HL-60/S4 (cell line): Measurements from ENCODE around the gene SARS1.
"Not testable (repeated sequence)": the region's sequence is repeated elsewhere in the genome, so short reads cannot be mapped to it uniquely, and the experiment has no call there.

ENCODE experiments used
- in situ Hi-C: fragments of 300-500 bp; cut with MboI; formaldehyde crosslinking; loops from 2 replicates; pipeline ENCODE4 v1.14.3; 2022; ENCODE audit warnings: low sequenced_read_pairs

The SARS1 gene

GRCh38 chr1:109270623-109271317, 57.1 kb downstream of the SARS1 start:
- in situ Hi-C loops: loop anchor here (25.0 kb wide), 1 partner anchor 717 kb away; the partner anchor contains the start of gene AHCYL1

GRCh38 chr1:109271458-109271857, 57.7 kb downstream of the SARS1 start:
- in situ Hi-C loops: loop anchor here (25.0 kb wide), 1 partner anchor 716 kb away; the partner anchor contains the start of gene AHCYL1

GRCh38 chr1:109272021-109272799, 58.5 kb downstream of the SARS1 start:
- in situ Hi-C loops: loop anchor here (25.0 kb wide), 1 partner anchor 715 kb away; the partner anchor contains the start of gene AHCYL1

DNA sequence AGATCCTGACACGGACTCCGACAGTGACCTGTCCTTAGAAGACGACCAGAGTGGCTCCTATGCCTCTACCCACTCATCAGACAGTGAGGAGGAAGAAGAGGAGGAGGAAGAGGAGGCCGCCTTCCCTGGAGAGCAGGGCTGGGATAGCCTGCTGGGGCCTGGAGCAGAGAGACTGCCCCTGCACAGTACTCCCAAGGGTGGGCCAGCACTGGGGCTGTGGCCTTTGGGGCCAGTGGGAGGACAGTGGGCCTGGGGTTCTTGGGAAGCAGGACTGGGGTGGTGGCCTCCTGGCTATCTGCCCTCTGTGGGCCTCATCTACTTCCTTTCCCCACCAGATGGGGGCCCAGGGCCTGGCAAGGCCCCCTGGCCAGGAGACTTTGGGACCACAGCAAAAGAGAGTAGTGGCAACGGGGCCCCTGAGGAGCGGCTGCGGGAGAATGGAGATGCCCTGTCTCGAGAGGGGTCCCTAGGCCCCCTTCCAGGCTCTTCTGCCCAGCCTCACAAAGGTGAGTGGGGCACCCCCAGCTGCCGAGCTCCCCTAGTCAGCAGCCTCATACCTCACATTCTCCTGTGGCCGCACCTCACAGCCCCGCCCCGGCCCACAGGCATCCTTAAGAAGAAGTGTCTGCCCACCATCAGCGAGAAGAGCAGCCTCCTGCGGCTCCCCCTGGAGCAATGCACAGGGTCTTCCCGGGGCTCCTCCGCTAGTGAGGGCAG, 59.3 kb downstream of the SARS1 start:
- in situ Hi-C loops: loop anchor here (25.0 kb wide), 1 partner anchor 714 kb away; the partner anchor contains the start of gene AHCYL1

- in situ Hi-C loops: loop anchor here (25.0 kb wide), 1 partner anchor 714 kb away; the partner anchor contains the start of gene AHCYL1
Measured at GRCh38 chr1:109273570-109274288, 60.0 kb downstream of the SARS1 start.

DNA sequence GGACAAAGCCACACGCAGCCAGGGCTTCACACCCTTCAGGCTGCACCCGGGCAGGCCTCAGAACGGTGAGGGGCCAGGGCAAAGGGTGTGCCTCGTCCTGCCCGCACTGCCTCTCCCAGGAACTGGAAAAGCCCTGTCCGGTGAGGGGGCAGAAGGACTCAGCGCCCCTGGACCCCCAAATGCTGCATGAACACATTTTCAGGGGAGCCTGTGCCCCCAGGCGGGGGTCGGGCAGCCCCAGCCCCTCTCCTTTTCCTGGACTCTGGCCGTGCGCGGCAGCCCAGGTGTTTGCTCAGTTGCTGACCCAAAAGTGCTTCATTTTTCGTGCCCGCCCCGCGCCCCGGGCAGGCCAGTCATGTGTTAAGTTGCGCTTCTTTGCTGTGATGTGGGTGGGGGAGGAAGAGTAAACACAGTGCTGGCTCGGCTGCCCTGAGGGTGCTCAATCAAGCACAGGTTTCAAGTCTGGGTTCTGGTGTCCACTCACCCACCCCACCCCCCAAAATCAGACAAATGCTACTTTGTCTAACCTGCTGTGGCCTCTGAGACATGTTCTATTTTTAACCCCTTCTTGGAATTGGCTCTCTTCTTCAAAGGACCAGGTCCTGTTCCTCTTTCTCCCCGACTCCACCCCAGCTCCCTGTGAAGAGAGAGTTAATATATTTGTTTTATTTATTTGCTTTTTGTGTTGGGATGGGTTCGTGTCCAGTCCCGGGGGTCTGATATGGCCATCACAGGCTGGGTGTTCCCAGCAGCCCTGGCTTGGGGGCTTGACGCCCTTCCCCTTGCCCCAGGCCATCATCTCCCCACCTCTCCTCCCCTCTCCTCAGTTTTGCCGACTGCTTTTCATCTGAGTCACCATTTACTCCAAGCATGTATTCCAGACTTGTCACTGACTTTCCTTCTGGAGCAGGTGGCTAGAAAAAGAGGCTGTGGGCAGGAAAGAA, 61.1 kb downstream of the SARS1 start:
- in situ Hi-C loops: loop anchor here (5.0 to 25.0 kb wide), 2 partner anchors 127 to 712 kb away; partner anchors contain the start of gene AHCYL1

GRCh38 chr1:109275706-109276345, 62.1 kb downstream of the SARS1 start:
- in situ Hi-C loops: loop anchor here (5.0 kb wide), 1 partner anchor 126 kb away; no protein-coding TSS in a partner anchor

DNA sequence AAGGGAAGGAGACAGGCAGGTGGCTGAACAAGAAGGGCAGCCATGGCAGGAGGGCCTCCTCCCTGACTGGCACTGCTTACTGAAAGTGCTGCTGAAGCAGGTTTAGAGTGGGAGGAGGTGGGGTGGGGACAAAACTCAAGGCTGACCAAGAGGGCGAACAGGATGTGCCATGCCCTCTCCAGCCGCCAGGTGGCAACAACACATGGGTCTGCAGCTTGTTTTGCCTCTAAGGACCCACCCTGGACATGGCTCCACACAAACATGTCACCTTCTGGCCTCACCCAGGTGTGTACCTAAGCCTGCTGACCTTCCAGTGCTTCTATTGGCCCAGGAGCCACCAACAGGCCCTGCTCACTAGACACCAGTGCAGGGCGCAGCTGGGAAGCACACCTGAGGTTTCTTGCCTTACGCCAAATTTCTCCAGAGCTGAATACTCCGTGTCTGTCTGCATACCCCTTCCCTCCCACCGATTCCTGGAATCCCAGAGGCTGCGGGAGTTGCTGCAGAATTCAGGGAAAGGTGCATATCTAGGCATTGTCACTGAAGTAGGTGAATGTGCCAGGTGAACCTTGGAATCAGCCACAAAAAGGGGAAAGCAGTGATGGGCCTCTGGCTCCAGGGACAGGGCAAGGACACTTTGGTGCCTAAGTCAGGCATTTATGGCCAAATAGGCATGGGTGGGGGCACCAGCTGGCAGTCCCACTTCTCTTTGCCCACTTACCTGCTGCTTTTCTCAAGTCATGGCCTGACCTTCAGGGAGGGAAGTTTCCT, 63.9 kb downstream of the SARS1 start:
- in situ Hi-C loops: loop anchor here (5.0 kb wide), 1 partner anchor 125 kb away; no protein-coding TSS in a partner anchor

- in situ Hi-C loops: loop anchor here (5.0 kb wide), 1 partner anchor 123 kb away; no protein-coding TSS in a partner anchor
Measured at GRCh38 chr1:109279615-109280278, 66.0 kb downstream of the SARS1 start.

- in situ Hi-C loops: no loop called here
Measured at GRCh38 chr1:109280862-109281261, 67.1 kb downstream of the SARS1 start.

GRCh38 chr1:109281680-109282496, 68.2 kb downstream of the SARS1 start:
- in situ Hi-C loops: no loop called here

DNA sequence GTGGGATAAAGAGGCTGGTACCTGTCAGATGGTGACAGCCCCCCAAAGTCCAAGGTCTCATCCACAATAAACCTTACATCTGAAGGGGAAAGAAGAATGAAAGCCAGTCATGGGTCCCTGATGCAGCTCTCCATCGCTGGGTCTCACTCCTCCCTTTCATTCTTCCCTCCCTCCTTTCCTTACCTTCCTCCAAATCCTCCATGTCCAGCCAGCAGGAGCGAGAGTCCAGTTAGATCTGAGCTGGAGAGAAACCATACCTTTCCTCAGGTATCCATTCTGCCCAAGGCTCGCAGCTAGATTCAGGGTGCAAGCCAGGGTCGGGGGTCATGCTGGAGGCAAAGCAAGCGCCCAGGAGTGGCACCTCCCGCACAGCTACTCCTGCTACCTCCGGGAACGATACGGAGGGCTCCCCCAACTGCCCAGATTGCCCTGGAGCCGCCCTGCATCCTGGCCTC, 68.8 kb downstream of the SARS1 start:
- in situ Hi-C loops: no loop called here

GRCh38 chr1:109282952-109283747, 69.4 kb downstream of the SARS1 start, which contains the start of gene PSRC1:
PSRC1 (minus strand) TSS chr1:109283145.
- in situ Hi-C loops: no loop called here

DNA sequence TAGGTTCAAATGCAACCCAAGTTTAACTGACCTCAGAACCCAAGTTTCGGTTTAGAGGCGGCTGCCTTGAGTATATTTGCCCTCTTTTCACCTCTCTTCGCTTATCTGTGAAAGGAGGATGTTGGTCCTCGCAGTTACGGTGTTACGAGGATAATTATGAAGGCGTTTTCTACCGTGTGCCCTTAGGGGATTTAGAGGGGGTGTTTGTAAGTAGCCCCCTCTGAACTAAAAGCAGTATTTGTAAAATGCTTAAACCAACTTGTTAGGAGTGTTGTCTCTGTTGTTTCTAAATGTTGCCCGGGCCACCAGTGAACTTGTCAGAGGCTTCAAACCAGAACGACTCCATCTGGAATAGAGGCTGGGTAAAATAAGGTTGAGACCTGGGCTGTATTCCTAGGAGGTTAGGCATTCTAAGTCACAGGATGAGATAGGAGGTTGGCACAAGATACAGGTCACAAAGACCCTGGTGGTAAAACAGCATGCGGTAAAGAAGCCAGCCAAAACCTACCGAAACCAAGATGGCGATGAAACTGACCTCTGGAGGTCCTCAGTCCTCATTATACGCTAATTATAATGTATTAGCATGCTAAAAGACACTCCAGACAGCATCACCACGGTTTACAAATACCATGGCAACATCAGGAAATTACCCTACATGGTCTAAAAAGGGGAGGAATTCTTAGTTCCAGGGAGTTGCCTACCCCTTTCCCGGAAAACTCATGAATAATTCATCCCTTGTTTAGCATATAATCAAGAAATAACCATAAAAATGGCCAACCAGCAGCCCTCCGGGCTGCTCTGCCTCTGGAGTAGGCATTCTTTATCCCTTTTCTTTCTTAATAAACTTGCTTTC, 70.3 kb downstream of the SARS1 start:
- in situ Hi-C loops: no loop called here

DNA sequence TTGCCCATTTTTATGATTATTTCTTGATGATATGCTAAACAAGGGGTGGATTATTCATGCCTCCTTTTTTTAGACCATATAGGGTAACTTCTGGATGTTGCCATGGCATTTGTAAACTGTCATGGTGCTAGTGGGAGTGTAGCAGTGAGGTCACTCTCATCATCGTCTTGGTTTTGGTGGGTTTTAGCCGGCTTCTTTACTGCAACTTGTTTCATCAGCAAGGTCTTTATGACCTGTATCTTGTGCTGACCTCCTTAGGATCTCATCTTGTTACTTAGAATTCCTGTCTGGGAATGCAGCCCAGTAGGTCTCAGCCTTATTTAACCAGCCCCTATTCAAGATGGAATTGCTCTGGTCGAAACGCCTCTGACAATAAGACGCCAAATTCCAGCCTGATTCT, 73.0 kb downstream of the SARS1 start:
- in situ Hi-C loops: not testable (repeated sequence)
